ENCODE results near the gene CHST10.

DNA sequence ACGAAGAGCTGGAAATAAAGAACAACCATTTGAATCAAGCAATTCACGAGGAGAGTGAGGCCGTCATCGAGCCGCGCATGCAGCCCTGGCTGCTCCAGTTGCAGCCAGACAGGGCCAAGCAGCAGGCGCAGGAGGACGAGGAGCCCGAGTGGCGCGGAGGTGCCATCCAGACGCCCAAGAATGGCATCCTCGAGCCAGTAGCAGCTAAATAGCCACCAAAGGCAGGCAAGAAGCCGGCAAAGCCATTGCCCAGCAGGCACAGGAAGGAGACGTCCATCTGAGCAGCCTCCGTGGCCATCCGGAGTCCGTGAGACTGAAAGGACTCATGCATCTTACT lies 8.9 kb upstream of the CHST10 start:
- no peak for TF ChIP-seq EZH2 (IDR thresholded peaks at IDR 0.05; ENCODE audit: low read depth)
- TF ChIP-seq, protein P1, sequence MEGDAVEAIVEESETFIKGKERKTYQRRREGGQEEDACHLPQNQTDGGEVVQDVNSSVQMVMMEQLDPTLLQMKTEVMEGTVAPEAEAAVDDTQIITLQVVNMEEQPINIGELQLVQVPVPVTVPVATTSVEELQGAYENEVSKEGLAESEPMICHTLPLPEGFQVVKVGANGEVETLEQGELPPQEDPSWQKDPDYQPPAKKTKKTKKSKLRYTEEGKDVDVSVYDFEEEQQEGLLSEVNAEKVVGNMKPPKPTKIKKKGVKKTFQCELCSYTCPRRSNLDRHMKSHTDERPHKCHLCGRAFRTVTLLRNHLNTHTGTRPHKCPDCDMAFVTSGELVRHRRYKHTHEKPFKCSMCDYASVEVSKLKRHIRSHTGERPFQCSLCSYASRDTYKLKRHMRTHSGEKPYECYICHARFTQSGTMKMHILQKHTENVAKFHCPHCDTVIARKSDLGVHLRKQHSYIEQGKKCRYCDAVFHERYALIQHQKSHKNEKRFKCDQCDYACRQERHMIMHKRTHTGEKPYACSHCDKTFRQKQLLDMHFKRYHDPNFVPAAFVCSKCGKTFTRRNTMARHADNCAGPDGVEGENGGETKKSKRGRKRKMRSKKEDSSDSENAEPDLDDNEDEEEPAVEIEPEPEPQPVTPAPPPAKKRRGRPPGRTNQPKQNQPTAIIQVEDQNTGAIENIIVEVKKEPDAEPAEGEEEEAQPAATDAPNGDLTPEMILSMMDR (conservative IDR thresholded peaks at IDR 0.05), result no peak
